DMS153 (cell line): Measurements from ENCODE around the gene REX1BD.

Experiments used
- DNase-seq: peaks from one replicate; lab custom pipeline; 2025; lab: John Stamatoyannopoulos, UW

REX1BD gene

GRCh38 chr19:18603255-18603957 lies 14.8 kb downstream of the REX1BD start:
- DNase-seq, result no peak

- DNase-seq, result no peak
Measured at GRCh38 chr19:18603958-18604819, 15.6 kb downstream of the REX1BD start.

DNA sequence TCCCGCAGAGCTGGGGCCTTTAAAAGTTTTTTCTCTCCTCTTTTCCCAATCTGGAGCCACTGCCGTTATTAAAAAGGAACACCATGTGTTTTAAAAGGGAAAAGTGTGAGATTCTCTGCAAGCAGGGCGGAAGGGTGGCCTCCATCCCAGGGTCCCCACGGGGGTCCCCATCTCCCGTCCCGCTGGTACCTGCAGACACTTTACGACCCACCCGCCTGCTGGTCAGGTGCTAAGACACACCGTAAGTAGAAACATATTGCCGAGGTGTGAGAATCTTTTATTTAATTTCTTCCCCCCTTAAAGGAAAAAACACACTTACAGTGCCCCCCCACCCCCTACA lies 16.2 kb downstream of the REX1BD start:
- DNase-seq, result no peak

- DNase-seq, result no peak
Measured at GRCh38 chr19:18605196-18605545, 16.6 kb downstream of the REX1BD start.

DNA sequence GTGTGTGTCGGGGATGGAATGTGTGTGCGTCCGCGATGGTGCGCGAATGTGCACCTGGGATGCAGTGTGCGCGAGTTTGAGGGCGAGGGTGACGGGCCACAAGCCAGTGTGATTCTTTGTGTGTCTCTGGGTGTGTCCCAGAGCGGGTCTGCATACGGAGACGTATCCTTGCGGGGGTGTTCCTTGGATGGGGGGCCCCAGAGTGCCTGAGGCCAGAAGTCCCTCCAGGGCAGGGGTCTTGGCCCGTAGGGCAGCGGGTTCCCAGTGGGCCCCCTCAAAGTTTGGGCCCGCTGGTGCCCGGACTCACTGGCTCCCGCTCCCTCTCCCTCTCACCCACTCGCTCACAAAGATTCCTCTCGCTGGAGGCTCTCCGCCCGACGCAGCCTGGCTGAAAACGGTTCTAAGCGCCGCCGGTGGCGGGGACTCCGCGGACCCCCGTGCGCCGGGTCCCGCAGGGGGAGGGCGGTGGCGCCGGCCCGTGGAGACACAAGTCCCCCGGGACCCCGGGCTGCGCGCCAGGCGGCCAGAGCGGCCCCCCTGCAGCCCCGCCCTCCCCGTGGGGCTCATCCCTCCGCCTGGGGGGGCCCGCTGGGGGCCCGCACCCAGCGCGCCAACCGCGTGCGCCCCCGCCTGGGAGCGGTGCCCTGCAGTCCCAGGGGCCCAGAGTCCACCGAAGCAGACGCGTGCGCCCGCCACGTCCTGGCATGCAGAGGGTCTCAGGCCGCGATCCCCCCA lies 17.1 kb downstream of the REX1BD start:
- no peak for DNase-seq

- DNase-seq, result no peak
Measured at GRCh38 chr19:18606281-18607225, 18.0 kb downstream of the REX1BD start, which contains the start of gene CRLF1. CRLF1 (minus strand) TSS chr19:18606799; CDS start chr19:18606656, 143 bp downstream.

DNA sequence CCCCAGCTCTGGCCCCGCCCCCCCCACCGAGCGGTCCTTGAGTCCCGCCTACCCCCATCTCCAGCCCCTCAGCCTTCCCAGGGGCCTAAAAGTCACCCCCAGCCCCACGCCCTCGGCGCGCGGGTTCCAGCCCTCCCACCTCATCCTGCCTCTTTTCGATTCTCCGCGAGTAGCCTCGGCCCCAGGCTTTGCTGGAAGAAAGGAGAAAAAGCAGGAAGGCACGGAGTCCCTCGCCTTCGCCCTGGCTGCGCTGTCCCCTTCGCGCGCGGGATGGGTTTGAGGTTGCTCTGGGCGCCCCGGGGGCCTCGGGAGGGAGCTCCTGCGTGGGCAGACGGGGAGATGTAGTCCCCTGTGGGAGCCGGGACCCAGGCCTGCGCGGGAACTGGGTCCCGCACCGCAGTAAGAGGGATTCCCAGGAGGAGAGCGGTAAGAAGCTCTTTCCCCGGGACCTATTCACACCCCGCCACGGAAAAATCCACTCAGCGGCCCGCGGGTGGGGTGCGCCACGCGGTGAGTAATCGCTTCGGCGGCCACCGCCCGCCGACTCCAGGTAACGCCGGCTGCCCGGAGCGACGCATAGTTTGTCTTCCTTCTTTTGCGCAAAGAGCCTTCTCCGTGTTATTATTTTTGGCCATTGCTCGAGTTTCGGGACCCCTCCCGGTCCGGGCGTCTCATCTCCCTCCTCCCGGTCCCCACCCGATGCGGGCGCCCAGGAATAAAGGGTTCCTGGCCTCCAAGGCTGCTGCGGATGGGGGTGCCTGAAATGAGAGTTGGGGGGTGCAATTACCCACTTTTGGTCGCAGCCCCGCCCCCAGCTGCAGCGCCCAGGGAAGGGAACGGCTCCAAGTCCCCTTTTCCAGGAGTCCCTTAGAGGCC lies 18.9 kb downstream of the REX1BD start:
- DNase-seq, result no peak

DNA sequence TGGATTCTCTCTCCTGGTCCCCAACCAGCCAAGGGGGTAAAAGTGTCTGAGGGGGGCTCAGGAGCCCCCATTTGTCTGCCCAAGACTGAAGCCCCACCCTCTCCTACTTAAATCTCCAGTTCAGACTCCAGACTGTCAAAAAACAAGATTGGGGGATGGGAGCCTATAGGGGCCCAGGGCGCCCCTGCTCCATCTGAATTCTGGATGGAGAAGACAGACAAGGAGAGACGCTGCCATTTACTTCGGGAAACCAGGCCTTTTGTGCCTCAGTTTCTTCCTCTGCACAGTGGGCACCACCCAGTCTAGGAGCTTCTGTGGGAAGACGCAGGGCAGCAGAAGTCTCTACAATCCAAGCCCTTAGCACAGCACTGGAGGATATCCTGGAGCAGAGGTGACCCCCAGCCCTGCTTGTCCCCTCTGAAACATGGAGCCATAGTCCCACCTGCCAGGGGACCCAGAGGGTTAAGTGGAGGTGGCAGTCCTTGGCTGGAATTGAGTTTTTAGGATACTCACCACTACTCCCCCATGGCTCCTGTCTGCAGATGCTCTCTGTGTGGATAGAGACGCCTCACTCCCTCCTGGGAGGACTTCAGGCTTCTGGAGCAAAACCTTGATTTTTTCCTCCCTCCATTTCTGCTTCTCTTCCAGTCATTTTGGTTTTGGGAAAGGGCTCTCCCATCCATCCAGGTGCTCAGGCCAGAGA lies 19.7 kb downstream of the REX1BD start:
- no peak for DNase-seq

DNA sequence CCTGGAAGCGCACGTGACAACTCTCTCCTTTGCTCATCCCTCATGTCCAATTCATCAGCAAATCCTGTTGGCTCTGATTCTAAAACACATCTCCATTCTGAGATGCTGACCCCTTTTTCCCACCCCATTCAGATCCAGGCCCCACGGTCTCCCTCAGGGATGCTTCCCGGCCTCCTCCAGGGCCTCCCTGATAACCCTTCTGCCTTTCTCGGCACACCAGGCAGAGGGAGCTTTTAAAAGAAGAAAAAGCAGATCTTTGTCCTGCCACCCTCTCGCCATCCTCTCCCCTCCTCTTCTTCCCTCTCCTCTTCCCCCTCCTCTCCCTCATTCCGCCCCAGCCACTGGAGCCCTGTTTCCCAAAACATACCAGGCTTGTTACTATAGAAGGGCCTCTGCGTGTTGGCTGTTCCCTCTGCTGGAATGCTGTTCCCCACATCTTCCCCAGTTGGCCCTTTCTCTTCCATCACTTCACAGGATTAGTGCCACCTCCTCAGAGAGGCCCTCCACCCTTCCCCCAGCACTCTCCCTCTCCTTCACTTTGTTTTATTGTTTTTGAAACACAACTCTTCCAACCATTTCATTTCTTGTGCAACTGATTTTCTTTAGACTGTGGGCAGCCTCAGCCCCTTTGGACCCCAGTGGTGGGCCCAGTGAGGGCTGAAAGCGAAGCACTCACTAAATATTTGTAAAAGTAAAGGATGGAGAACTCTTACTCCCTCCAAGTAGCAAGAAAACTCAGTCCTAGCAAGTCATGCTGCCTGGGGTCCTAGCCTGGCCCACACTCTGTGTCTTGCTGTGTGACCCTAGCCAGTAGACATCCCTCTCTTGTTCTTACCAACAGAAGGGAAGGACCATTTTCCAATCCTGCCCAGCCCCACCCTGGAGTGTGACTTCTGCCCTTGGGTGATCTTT lies 20.5 kb downstream of the REX1BD start:
- DNase-seq, result no peak

DNA sequence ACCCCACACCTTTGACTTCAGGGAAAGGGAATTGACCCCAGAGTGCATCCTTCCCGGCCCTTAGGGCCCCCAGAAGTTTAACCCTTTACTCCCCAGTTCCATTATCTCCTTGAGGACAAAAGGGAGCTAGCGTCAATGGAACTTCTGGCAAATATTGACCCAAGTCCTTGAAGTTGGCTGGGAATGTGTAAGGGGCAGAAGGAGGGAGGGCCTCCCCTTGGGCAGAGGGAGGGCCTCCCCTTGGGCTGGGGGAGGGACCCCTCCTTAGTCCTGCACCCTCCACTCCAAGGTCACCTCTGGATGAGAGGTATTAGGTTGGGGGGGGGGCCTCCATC lies 21.1 kb downstream of the REX1BD start:
- DNase-seq, result no peak

GRCh38 chr19:18610245-18610555 lies 21.6 kb downstream of the REX1BD start:
- DNase-seq, result no peak

DNA sequence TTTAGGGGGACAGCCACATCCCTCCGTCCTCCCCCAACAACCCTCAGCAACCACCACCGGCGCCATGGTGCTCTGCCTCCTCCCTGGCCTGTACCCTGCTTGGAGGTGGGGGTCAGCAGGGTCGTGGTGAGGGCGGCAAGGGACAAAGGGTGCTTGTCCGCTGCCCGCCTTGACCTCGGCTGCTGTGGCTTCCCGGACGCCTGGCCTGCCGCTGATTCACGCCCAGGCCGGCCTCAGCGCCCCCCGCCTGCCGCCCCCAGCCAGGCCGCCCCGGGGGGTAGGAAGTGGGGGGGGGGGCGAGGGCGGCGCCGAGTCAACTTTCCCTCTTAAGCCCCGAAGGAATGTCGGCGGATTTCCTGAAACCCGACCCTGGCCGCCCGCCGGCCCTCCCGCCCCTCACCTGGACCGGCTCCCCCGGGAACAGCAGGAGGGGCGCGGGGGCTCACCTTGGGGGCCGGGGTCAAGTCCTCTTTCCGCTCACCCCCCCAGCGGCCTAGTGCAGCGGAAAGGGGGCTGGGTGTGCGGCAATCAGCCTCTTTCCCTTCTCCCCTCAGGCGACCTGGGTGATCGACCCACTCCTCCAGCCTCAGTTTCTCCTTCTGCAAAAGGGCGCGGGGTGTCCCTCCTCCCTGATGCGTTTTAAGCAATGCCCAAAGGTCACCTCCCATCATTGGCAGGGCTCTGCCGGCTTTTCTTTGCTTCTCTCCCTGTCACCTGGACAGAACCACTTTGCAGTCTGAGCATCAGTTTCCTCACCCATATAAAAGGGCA lies 22.1 kb downstream of the REX1BD start:
- DNase-seq, result no peak

- no peak for DNase-seq
Measured at GRCh38 chr19:18611327-18612050, 22.9 kb downstream of the REX1BD start.

GRCh38 chr19:18612051-18612771 lies 23.6 kb downstream of the REX1BD start:
- DNase-seq, result no peak

- DNase-seq, result no peak
Measured at GRCh38 chr19:18612772-18613588, 24.4 kb downstream of the REX1BD start, which contains the start of gene TMEM59L. TMEM59L (plus strand) TSS chr19:18612870; CDS start chr19:18612959, 89 bp downstream.

- DNase-seq, result no peak
Measured at GRCh38 chr19:18613589-18614234, 25.1 kb downstream of the REX1BD start.
